Measurements from ENCODE around the gene MYLK.
"Not testable (repeated sequence)": the region's sequence is repeated elsewhere in the genome, so short reads cannot be mapped to it uniquely, and the experiment has no call there.

MYLK gene

GRCh38 chr3:123759311-123759710 is 124.8 kb downstream of the MYLK start:
- H3K4me3 ChIP-seq (ENCODE audit: low read depth, low read length) = no peak overlapping the region
- DNase-seq (ENCODE audit: low read depth) = no peak

DNA sequence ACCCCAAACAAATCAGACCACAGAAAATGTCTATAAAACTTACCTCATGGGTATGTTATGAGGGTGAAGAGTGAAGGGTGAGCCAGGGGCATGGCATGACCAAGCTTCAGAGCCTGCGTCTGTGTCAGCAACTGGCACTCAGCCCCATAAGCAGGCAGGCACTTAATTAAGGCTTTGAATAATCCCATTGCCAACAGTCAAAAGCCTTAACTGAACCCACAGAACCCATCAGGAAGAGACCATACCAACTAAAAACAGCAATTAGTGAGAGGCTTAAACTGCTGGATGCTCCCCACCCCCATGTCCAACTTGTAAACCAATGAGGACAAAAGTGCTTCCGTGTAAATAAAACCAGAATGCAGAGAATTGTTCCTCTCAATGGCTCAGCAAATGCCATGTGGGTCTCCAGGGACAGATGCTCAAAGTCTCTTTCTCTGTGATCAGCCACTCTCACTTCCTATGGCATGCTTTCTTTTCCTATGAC is 126.0 kb downstream of the MYLK start:
- H3K4me3 ChIP-seq (ENCODE audit: low read depth, low read length) = no peak overlapping the region
- peak; percentile 22 for DNase-seq (ENCODE audit: low read depth)

DNA sequence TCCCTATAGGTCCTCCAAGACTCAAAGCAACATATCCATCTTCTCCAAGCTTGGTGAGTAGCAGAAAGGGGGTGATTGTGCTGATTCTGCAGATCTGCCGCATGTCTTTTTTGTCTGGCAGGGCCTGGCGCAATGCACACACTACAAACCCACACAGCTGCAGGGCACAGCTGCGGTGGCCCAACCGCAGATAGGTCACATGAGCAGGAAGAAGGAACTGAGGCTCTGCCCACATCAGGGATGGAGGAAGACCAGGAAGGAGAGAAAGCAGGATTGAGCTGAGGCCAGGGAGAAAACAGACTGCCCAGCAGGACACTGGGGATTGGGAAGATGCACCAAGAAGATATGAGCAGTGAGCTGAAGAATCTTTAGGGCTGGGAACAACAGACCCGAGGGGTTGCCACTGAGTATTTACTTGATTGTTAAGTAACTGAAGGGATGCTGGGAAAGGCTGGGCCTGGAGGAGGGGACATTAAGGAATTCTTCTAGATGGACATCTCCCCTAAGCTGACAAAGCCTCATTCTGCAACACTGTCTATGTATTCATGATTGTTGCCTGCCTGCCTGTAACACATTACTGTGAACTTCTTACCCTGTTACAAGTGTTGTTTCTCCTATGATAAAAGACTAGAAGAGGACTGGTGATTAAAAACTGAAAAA is 126.7 kb downstream of the MYLK start:
- DNase-seq (ENCODE audit: low read depth) = peak; percentile 25
- H3K4me3 ChIP-seq (ENCODE audit: low read depth, low read length) = no peak overlapping the region

- DNase-seq (ENCODE audit: low read depth) = no peak
- no peak overlapping the region for H3K4me3 ChIP-seq (ENCODE audit: low read depth, low read length)
Observed at GRCh38 chr3:123755501-123755900, 128.6 kb downstream of the MYLK start.

DNA sequence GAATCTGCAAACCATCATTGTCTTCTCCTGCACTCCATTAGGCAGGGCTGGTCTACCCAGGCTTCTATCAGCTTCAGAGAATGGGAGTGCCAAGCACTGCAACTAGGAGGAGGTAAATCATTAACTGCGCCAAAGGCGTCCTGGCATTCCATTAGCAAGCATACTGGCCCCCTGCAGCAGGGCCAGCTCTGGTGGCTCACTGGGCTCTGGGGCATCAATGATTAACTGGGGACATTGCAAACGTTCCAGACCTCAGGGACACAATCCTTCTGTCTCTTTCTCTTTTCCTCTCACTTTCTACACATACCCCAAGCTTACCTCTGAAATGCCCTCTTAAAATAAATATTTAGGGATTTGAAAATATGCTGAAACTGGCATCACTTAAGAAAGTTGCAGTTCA is 129.0 kb downstream of the MYLK start:
- no peak for DNase-seq (ENCODE audit: low read depth)
- H3K4me3 ChIP-seq (ENCODE audit: low read depth, low read length) = no peak overlapping the region

GRCh38 chr3:123753286-123753685 is 130.8 kb downstream of the MYLK start:
- no peak overlapping the region for H3K4me3 ChIP-seq (ENCODE audit: low read depth, low read length)
- no peak for DNase-seq (ENCODE audit: low read depth)

GRCh38 chr3:123752228-123752627 is 131.9 kb downstream of the MYLK start:
- no peak overlapping the region for H3K4me3 ChIP-seq (ENCODE audit: low read depth, low read length)
- DNase-seq (ENCODE audit: low read depth) = no peak

DNA sequence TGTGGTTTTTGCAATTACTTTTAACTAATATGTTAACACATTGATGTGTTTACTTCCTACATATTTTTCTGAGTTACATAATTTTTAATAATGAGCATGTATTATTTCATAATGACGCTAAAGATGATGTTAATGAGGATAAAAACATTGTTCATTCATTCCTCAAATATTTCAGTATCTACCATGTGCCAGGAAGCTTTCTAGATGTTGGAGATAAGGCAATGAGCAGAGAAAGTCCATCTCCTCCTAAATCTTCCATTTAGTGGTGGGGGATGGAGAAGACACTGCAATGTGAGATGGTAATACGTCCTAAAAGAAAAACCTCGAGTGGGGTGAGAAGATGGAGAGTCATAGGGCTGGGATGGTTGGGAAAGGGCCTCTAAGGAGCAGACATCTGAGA is 132.7 kb downstream of the MYLK start:
- H3K4me3 ChIP-seq (ENCODE audit: low read depth, low read length) = no peak overlapping the region
- DNase-seq (ENCODE audit: low read depth) = no peak

DNA sequence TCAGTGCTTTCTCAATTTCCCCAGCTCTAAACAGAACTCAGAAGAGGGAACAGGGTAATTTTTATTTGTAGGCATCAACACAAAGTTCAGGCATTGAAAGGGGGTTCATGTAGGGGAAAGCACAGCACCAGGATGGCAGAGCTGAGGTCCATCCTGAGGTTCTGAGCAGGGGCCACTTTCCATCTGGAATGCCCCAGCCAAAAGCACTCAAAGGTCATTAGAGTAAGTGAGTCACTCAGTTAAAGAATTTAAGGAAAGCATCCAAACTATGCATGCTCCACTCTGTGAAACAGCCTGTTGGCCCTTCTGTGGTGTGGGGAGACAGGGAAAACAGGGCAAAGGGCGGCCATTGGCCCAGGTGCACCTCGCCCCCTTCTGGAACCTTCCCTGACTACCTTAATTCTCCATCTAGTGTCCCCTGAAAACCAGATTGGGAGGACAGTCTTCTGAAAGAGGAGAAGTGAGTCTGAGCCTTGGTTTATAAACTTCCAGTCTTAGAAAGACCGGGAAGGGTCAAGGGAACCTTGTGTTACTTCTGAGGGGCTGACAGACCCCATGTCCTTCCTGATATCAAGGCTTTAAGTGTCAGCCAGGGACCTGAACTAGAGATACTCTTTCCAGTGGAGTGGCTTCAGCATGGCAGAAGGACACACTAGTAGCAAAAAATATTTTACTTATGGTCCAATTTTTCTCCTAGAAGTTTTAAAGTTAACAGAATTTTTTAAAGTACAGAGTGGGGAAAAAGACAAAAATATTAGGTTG is 133.3 kb downstream of the MYLK start:
- H3K4me3 ChIP-seq (ENCODE audit: low read depth, low read length) = no peak overlapping the region

DNA sequence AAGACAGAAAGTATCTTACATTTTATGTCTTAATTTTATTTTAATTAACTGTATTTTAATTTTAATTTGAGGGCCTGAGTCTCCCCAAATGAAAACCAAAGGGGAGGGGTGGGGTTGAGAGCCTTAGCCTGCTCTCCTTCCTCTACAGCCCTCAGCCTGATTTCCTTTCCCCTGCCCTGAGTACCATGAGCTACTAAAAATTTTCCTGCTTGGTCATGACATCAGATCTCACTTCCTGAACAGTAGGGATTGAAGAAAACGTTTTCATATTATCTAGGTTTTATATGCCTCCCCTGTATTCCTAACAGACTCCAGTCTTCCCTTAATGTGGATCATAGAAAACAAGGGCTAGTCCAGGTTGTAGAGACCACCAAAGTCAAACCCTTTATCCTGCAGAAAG is 133.9 kb downstream of the MYLK start:
- no peak for DNase-seq (ENCODE audit: low read depth)
- no peak overlapping the region for H3K4me3 ChIP-seq (ENCODE audit: low read depth, low read length)

More for the DNA sequence above, 133.3 kb downstream of the MYLK start:
- DNase-seq (ENCODE audit: low read depth) = peak; percentile 17

GRCh38 chr3:123749711-123750110 is 134.4 kb downstream of the MYLK start:
- DNase-seq (ENCODE audit: low read depth) = peak; percentile 75
- no peak overlapping the region for H3K4me3 ChIP-seq (ENCODE audit: low read depth, low read length)

- DNase-seq (ENCODE audit: low read depth) = no peak
- H3K4me3 ChIP-seq (ENCODE audit: low read depth, low read length) = no peak overlapping the region
Observed at GRCh38 chr3:123745184-123745855, 138.8 kb downstream of the MYLK start.

DNA sequence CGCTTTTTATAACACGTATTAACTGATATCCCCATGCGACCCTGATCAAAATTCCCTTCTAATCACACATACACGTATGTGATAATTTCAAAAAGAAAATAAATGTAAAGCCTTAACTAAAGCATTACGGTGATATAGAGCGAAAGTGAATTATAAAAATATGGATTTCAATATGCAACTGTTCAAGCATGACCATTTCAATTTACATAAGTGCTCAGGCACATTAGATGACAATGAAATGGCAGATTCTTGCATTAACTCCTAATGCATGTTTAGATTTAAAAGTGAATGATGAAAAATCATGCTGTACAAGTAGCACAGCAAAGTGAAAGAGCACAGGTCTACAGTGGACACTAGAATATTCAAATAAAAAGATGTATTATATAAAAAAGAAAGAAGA is 140.1 kb downstream of the MYLK start:
- no peak overlapping the region for H3K4me3 ChIP-seq (ENCODE audit: low read depth, low read length)
- DNase-seq (ENCODE audit: low read depth) = no peak

GRCh38 chr3:123743121-123743520 is 141.0 kb downstream of the MYLK start:
- DNase-seq (ENCODE audit: low read depth) = no peak
- H3K4me3 ChIP-seq (ENCODE audit: low read depth, low read length) = no peak overlapping the region

DNA sequence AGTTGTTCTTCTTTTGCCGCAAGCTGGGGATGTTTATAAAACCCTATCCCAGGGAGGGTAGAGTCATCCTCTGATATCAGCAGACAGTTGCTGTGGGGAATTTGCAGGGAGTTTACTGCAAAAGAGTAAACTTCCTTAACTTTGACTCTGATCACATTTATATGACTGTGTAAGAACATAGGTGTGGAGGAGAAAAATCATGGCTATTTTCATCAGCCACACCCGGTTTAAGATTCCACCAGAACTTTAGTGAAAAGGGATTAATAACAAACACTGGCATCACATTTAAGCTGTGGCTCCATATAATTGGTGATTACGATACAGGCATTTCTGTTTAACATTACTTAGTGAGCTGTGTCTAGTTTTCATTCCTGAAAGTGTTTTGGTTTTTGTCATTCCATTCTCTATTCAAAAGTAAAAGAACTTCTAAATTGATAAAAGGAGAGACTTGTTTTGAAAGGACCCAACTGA is 143.1 kb downstream of the MYLK start:
- H3K4me3 ChIP-seq (ENCODE audit: low read depth, low read length) = no peak overlapping the region
- DNase-seq (ENCODE audit: low read depth) = no peak

- no peak for DNase-seq (ENCODE audit: low read depth)
- no peak overlapping the region for H3K4me3 ChIP-seq (ENCODE audit: low read depth, low read length)
Observed at GRCh38 chr3:123740391-123740822, 143.7 kb downstream of the MYLK start.

- DNase-seq (ENCODE audit: low read depth) = peak; percentile 60
- no peak overlapping the region for H3K4me3 ChIP-seq (ENCODE audit: low read depth, low read length)
Observed at GRCh38 chr3:123739754-123740153, 144.4 kb downstream of the MYLK start.

DNA sequence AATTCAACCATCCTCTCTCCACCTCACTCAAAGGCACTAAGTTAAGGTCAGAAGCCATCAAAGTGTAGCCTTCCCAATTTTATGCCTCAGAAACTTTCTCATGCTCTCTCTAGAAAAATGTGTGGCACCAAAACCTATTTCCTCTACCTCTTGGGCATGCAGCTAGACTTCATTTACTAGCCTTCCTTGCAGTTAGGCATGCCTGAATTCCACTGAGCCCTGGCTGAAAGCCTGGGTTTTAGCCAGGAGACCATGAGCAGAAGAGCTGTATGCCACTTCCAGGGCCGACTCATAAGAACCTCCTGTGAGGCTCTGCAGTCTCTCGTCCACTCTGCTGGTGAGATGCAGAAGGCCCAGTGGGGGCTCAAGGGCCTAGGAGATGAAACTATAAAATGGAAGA is 145.0 kb downstream of the MYLK start:
- H3K4me3 ChIP-seq (ENCODE audit: low read depth, low read length) = no peak overlapping the region
- DNase-seq (ENCODE audit: low read depth) = no peak

- H3K4me3 ChIP-seq (ENCODE audit: low read depth, low read length); DNase-seq (ENCODE audit: low read depth): not testable (repeated sequence)
Observed at GRCh38 chr3:123738522-123738921, 145.6 kb downstream of the MYLK start.

DNA sequence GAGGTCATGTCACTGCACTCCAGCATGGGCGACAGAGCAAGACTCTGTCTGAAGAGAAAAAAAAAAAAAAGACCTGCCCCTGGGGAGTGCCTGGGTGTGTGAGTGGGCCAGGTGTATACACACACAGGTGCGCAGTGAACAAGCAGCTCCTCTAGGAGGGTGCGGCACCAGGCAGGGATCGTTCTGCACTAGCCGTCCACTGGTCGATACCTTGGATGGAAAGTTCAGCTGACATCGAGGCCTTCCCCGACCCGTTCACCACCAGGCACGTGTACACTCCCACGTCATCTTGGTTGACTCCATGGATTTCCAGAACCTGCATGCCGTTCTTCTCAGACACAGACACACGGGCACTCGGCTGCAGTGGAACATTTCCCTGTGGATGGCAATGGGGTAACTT is 147.0 kb downstream of the MYLK start:
- no peak for DNase-seq (ENCODE audit: low read depth)
- no peak overlapping the region for H3K4me3 ChIP-seq (ENCODE audit: low read depth, low read length)
